ENCODE measurements around the gene HCRTR2.

GRCh38 chr6:55208478-55209458 lies 34.5 kb downstream of the HCRTR2 start:
- TF ChIP-seq CTCF (IDR thresholded peaks at IDR 0.05) = no peak
- TF ChIP-seq POLR2A (IDR thresholded peaks at IDR 0.05) = no peak
- TF ChIP-seq EP300 (IDR thresholded peaks at IDR 0.05) = no peak

Measured in upper lobe of left lung (tissue), 4 donors.